GM19324 (cell line): ENCODE results near the gene TTLL5.

ENCODE experiments used
- ATAC-seq: cut with Tn5 transposase; IDR thresholded peaks from one replicate; pipeline ENCODE4 v1.9.1; 2021; ENCODE audit warnings: mild to moderate bottlenecking, moderate library complexity; ENCODE audit not compliant: unreplicated experiment, low FRiP score

The TTLL5 gene

DNA sequence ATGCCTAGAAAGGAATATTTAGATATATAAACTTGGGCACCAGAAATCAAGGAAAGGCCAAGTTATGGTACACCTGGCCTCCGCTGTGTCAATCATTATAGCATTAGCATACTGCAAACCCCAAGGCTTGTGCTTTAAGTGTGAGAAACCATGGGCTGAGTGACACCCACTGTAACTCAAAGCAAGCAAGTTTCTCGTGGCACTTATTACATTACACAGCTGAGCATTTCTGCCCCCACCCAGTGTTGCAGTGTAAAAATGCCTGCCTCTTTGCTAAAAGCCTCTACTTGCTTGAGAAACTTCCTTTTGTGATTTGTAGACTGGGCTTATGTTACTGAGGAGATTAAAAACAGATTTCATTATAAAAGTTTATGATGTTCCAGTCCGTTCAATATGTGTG, 198.7 kb downstream of the TTLL5 start:
- no peak for ATAC-seq

GRCh38 chr14:75860561-75861160, 199.6 kb downstream of the TTLL5 start:
- ATAC-seq, result no peak

- ATAC-seq, result no peak
Observed at GRCh38 chr14:75861161-75861621, 200.1 kb downstream of the TTLL5 start.

GRCh38 chr14:75863221-75863620, 202.2 kb downstream of the TTLL5 start:
- ATAC-seq, result no peak

DNA sequence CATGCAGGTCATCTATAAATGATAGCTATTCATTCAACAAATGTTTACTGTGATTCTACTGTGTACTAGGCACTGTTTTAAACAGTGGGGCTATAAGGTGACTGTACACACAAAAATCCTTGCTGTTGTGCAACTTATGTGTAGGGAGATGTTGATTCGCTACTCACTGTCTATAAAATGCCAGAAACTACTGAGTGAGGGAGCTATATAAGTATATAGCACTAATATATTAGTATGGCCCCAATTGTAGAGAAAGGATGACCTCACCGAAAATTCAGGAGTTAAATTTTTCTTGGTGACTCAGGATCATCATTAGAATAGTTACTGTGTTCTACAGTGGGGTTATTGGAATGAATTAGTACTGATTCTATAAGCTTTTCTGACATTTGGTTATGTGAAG, 203.3 kb downstream of the TTLL5 start:
- no peak for ATAC-seq

DNA sequence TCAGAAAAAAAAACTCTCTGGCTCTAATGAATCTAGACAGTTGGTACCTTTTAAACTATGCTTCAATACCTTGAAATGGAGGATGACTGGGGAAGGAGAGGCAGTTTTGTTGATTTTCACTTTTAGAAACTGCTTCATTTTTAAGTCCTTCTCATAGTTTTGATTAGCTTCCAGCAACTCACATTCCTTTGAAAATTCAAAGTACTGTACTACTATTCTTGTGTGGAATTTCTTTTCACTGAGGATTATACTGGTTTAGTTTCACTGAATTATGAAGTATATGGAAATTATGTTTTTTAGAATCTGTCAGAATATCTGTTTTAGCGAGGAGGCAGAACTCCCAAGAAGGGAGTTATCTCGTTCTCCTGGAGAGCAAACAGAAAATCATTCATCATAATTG, 204.5 kb downstream of the TTLL5 start:
- ATAC-seq, result no peak

- ATAC-seq, result no peak
Observed at GRCh38 chr14:75866970-75867369, 205.9 kb downstream of the TTLL5 start.

GRCh38 chr14:75871181-75871880, 210.3 kb downstream of the TTLL5 start:
- no peak for ATAC-seq

- peak; percentile 88 for ATAC-seq
Observed at GRCh38 chr14:75875958-75876357, 214.9 kb downstream of the TTLL5 start.

DNA sequence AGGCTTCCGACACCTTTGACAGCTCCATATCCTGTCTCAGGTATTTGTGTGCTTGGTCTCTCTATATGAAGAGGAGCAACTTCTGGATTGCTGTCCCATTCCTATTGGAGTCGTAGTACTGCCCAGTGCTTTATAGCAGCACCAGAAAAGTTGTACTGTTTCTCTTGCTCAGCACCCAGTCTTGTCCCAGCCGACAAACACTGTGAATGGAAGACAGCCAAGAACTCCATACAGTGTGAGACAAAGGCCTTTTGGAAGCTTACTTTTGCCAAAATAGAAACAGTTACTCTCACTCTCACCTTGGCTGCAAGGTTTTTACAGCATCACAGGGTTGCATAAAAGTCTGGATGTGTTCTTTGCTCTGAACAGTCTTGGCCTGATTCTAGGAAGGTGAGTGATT, 215.5 kb downstream of the TTLL5 start:
- ATAC-seq, result no peak

DNA sequence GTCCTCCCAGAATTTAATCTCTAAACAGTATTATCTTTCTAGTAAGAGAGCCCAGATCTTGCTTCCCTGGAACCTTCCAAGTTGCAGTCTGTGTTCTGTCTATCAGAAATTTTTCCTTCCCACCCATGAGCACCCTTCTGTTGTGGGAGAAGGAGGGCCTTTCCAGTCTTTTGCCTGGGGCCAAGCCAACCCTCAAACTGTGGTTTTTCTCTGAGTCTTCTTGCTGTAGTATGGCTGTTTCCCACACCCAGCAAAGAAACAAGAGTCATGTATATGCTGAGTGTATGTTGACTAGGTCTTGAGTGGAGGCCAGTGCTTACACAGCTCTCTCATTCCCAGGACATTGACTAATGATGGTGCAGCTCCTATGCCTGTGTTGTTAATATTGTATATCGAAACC, 216.2 kb downstream of the TTLL5 start:
- ATAC-seq, result no peak

DNA sequence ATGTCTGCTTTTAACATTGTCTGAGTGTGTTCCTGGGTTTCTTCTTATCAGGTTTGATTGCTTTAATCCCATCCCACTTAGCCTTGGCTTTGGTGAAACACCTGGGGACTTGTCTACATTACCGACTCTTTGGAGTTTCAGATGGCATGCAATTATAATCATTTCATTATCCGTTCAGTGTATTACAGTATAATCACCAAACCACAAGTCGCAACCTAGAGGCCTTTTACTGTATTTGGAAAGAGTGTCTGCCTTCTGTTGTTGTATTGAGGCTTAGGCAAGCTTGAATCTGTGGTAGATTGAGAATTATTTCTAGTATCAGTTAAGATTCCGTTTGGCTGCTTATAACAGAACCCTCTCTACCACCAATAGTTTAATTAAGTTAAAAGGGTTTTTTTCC, 216.8 kb downstream of the TTLL5 start:
- ATAC-seq, result no peak

- ATAC-seq, result no peak
Observed at GRCh38 chr14:75879031-75879430, 218.0 kb downstream of the TTLL5 start.

- no peak for ATAC-seq
Observed at GRCh38 chr14:75880512-75880911, 219.5 kb downstream of the TTLL5 start.

- no peak for ATAC-seq
Observed at GRCh38 chr14:75881994-75882393, 220.9 kb downstream of the TTLL5 start.

DNA sequence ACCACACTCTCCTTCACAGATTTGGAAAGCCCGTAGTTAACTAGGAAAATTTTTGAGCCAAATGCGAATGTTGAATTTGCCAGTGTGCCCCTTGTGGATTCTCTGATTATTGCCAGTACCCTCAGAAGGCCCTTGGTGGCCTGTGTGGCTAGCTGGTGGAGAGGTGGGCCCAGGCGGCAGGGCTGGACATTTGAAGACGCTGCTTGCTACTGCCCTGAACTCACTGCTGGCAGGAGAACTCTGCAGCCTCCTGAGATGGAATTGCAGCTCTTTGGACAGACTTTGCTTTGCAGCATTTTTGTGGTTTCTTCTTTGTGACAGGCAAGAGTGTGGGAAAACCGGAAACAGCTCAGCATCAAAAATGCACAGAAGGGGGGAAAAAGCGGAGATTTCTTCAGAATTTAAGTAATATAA, 223.2 kb downstream of the TTLL5 start:
- ATAC-seq, result no peak

DNA sequence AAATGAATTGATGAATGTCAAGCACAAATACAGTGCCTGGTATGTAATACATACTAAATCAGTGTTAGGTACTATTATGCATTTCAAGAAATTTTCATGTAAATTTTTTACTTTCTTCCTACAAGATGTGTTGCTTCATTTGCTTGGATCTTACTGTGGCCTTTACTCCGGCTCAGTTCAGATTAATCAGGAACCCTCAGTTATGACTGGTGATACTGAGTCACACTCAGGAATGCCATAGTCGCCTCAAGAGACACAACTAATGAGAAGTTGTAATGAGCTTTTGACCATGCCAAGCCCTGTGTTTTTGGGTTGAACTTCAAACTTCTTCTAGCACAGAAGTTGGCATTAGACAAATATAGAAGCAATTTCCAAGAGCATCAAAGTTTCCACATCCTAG, 224.8 kb downstream of the TTLL5 start:
- ATAC-seq, result no peak

GRCh38 chr14:75886636-75887348, 225.7 kb downstream of the TTLL5 start:
- ATAC-seq, result no peak

GRCh38 chr14:75888945-75889344, 227.9 kb downstream of the TTLL5 start:
- ATAC-seq, result no peak

DNA sequence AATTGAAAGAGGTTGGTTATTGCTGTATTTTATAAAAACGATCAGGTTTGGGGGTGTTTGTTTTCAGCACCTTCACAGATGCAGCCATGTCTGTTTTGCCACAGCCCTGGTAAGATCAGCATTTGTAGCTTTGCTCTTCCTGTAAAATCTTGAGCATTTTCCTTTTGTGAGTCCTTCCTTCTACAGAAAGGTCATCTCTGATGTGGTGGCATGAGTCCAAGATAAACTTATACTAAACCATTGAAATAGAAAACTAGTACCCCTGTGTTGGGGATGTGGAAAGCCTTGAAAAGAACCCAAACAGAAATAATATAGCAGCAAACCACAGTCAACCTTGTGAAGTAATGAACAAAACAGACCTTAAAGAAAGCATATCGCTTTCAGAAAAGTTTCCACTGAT, 235.3 kb downstream of the TTLL5 start:
- no peak for ATAC-seq

DNA sequence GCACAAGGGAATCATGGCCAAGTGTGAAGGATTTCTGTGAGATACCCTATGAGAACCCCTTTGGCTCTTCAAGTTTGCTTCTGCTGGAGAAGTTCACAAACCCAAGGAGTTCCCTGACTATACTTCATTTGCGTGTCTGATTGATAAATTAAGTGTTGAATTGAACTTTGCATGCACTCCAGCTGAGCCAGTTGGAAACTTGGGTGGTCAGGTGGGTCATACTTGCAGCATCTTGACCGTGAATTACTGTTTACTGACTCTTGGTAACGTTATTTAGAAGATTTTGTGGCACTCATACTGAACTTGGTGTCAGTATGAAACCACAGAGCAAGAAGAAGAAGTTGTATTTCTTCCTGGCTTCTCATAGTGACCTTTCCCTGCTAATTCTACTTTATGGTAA, 243.3 kb downstream of the TTLL5 start:
- no peak for ATAC-seq
